HK-2 (cell line): Measurements from ENCODE around the gene OCIAD1.
"Not testable (repeated sequence)": the region's sequence is repeated elsewhere in the genome, so short reads cannot be mapped to it uniquely, and the experiment has no call there.

Experiments used
- DNase-seq: peaks from one replicate; pipeline ENCODE4 v3.0.0-alpha.2; 2018; ENCODE audit not compliant: unreplicated experiment

Gene OCIAD1

DNA sequence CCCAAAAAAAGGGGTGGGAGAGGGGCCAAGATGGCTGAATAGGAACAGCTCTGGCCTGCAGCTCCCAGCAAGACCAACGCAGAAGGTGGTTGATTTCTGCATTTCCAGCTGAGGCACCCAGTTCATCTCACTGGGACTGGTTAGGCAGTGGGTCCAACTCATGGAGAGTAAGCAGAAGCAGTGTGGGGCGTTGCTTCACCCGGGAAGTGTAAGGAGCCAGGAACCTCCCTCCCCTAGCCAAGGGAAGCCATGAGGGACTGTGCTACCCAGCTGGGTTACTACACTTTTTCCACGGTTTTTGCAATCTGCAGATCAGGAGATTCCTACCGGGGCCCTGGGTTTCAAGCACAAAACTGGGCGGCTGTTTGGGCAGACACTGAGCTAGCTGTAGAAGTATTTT, 13.9 kb upstream of the OCIAD1 start:
- DNase-seq = no peak

DNA sequence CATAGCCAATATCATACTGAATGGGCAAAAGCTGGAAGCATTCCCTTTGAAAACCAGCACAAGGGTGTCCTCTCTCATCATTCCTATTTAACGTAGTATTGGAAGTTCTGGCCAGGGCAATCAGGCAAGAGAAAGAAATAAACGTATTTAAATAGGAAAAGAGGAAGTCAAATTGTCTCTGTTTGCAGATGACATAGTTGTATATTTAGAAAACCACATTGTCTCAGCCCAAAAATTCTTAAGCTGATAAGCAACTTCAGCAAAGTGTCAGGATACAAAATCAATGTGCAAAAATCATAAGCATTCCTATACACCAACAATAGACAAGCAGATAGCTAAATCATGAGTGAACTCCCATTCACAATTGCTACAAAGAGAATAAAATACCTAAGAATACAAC, 9.5 kb upstream of the OCIAD1 start:
- not testable (repeated sequence) for DNase-seq

DNA sequence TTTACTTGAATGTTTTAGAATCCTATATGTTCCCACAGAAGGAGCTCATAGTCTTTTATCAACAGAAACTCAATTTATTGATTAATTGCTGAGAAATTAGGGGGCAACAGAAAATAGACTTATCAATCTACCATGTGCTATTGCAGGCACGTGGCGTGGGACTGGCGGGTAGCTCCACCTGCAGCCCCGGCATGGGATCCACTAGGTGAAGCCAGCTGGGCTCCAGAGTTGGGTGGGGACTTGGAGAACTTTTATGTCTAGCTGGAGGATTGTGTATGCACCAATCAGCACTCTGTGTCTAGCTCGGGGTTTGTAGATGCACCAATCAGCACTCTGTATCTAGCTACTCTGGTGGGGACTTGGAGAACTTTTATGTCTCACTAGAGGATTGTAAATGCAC, 3.3 kb upstream of the OCIAD1 start:
- no peak for DNase-seq

DNA sequence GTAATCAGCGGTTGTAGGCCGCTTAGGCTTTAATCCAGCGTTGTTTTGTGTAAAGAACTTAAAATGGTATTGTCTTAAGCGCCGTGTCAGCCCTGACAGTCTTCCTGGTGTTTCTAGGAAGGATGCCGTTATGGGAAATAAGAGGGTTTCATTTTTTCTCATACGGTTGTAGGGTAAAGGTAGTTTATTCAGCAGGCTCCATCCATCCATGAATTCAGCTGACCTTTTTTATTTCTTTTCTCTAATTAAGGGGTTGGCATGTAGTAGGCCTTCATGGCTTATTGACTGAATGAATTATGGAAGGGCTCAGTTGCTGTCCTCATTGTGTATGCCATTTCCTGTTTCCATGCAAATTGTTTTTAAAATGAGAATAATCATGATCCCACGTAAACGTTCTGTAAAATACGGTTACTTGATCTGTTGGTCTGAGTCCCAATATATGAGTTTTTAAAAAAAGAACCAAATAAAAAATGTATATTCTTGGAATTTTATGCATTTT, 693 bp downstream of the OCIAD1 start:
- no peak for DNase-seq

DNA sequence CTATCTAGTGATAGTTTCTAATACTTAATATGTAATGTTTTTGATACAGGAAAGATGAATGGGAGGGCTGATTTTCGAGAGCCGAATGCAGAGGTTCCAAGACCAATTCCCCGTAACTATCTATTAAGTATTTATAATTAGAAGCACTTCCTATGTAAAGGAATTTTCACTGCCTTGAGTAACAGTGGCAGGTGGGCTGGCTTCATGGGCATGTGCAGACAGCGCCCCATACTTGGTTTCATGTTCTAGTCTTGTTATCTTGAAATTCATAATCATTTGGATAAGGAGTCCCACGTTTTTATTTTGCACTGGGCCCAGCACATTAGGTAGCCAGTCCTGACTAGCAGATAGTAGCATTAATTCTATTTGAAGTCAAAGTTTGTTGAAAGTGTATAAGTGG, 1.7 kb downstream of the OCIAD1 start:
- DNase-seq = no peak

DNA sequence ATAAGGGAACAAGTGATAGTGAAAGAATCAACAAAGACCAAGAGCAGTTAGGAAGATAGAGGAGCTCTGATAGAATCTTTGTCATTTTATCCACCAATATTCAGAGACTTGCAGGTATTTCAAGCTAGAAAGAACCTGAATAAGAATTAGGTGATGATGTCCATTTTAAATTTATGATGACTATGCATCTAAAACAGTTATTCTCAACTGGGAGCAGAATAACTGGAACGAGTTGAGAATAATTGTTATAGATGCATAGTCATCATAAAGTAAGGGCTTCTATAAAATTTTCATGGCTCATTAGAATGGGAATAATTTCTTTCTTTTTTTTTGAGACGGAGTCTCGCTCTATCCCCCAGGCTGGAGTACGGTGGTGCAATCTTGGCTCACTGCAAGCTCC, 5.8 kb downstream of the OCIAD1 start:
- DNase-seq = no peak

DNA sequence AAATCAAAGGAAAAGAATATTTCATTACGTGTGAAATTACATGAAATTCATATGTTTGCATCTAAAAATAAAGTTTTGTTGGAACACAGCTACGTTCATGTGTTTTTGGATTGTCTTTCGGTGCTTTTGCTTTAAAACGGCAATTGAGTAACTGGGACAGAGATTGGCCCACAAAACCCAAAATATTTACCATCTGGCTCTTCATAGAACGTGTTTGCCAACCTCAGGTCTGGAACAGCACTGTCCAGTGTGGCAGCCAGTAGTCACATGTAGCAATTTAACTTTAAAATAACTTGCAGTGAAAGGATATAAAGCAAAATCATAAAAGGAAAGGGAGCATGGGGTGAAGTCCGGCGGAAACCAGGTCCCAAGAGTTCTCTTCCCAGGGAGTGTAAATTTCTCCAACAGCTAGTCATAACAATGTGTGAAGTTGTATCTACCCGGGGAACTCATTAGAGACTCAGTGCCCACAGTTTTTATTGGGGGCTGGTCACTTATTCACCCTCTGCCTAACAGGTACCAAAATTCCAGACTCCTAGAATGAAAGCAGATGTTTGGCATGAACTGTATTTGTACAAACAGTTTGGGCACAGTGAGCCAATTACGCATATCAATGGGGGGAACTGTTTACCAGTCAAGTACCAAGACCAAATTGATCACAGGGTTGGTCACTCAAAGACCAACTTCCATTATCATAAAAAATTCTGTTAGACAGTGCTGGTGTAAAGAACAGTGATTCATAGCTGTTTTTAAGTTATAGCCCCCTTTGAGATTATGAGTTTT, 10.3 kb downstream of the OCIAD1 start:
- DNase-seq = no peak

DNA sequence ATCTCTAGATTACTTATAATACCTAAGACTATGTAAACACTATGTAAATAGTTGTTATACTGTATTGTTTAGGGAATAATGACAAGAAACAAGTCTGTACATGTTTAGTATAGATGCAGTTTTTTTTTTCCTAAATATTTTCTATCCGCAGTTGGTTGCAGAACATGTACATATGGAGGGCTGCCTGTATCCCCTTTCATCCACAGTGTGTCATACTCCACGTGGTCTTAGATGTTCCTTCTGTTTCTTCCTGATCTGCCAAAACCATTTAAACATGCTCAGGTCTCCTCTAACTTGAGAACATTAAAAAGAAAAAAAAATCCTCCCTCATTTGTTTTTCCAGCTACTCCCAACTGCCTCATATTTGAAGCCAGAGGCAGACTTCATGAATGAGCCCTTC, 14.0 kb downstream of the OCIAD1 start:
- DNase-seq = no peak

DNA sequence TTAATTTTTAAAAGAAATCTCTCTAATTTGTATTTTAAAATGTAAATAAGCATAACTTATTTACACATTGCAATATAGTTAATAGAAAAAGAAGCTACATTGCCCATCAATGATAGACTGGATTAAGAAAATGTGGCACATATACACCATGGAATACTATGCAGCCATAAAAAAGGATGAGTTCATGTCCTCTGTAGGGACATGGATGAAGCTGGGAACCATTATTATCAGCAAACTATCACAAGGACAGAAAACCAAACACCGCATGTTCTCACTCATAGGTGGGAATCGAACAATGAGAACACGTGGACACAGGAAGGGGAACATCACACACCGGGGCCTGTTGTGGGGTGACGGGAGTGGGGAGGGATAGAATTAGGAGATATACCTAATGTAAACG, 17.9 kb downstream of the OCIAD1 start:
- not testable (repeated sequence) for DNase-seq

DNA sequence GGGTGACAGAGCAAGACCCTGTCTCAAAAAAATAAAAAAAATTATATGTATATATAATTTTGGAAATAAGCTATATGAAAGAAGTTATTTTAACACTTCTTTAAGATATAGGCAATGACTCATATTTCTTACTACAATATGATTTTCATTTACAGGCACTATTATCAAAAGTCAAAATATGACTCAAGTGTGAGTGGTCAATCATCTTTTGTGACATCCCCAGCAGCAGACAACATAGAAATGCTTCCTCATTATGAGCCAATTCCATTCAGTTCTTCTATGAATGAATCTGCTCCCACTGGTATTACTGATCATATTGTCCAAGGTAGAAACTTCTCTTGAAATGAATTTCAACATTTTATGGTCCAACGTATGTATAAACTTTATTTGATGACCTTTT, 20.8 kb downstream of the OCIAD1 start:
- no peak for DNase-seq

DNA sequence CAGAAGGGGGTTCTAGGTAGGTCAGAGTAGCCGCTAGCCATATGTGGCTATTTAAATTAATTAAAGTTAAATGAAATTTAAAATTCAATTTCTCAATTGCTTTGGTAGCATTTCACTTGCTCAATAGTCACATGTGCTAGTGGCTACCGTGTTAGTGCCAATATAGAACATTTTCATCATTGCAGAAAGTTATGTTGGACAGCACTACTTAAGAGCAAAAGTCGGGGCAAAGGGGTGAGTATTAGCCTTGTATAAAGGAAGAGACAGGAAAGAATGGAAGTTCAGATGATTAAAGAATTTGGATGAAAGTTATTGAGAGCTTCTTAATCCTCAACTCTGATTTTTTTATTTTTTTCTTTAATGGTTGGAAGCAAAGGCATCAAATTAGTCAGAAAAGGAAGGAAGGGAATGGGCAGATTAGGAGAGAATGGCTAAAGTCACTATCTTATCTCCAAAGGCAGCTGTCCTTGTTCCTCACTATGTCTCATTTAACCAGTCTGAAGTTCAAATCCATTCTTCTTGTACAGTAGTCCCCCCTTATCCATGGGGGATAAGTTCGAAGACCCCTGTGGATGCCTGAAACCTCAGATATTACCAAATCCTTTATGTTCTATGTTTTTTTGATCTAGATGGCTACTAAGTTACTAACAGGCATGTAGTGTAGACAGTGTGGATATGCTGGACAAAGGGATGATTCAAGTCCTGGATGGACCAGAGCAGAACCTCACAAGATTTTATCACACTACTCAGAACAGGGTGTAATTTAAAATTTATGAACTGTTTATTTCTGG, 22.9 kb downstream of the OCIAD1 start:
- no peak for DNase-seq

DNA sequence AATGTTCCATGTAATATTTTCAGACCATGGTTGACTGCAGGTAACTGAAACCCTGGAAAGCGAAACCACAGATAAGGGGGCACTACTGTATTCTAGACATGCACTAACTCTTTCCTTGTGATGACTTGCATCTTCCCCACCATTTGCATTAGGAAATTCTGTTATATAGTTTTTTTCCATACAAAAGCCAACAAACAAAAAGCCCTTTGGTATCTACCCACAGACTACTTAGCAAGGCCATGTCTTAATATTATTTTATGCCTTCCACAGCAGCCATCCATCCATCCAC, 23.5 kb downstream of the OCIAD1 start:
- DNase-seq = no peak

DNA sequence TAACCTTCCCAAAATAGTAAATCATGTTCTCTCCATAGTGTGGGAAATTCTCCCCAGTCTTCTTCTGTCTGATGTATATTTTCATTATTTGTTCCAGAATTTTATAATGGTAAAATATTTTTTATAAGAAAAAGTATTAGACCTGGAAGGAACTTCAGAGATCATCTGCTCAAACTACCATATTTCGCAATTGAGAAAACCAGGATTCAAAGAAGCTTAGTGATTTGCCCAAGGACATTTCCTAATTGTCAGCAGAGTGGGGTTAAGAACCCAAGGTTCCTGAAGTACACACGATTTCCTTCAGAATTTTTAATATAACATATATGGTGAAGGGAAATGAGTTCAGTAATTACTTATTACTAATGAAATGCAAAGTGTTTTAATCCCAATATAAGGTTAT, 24.1 kb downstream of the OCIAD1 start:
- no peak for DNase-seq

DNA sequence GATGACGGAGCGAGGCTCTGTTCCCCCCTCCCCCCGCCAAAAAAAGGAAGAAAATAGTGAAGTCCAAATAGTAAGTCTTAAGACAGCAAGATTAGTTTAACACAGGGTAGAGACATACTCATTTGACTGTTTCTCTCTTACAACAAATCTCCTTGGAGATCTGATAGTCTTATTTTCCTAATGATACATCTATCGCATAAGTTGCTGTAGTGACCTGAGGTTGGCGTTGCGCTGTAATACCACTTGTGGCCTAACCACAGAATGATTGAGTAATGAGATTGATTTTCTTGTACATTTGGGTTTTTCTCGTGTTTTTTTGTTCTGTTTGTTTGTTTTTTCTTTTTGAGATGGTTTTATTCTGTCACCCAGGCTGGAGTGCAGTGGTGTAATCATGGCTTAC, 27.2 kb downstream of the OCIAD1 start:
- DNase-seq = no peak

DNA sequence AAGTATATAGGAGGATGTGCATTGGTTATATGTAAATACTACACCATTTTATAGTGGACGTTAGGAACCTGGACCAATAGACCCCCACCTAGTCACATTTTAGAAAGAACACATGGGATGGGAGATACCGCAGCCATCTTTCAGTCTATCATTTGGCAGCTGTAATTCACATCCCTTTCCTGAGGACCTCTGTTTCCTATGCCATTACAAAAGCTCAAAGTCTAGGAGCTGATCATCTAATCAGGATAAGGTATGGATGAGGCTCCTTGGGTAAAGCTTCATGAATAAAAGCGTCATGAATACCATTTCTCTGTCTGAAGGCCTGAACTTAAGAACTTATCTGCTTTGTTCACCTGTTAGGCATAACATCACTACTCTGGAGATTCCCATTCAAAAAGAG, 31.1 kb downstream of the OCIAD1 start:
- DNase-seq = no peak

DNA sequence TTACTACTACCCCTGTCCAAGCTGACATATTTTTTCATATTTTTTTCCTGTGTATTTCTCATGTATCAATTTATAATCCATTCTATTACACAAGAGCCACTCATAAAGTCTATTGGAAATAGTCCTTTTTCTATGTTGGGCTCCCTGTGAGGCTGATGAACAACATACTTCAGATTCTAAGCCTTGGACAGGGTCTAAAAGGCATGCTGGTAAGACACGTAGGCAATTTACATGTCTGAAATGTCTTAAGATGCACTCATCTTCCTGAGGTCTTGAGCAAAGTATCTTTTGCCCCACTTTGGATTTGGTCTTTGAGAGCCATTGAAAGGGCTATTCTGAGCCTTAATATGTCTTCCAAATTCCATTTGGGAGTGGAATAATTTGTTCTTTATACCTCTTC, 31.8 kb downstream of the OCIAD1 start:
- no peak for DNase-seq

DNA sequence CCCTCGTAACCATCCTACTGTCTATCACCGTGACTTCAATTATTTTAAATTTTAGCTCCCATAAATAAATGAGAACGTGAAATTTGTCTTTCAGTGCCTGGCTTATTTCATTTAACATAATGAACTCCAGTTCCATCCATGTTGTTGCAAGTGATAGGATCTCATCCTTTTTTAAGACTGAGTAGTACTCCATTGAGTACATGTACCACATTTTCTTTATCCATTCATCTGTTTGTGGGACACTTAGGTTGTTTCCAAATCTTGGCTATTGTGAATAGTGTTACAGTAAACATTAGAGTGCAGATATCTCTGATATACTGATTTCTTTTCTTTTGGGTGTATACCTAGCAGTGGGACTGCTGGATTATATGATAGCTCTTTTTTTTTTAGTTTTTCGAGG, 32.8 kb downstream of the OCIAD1 start:
- DNase-seq = no peak

DNA sequence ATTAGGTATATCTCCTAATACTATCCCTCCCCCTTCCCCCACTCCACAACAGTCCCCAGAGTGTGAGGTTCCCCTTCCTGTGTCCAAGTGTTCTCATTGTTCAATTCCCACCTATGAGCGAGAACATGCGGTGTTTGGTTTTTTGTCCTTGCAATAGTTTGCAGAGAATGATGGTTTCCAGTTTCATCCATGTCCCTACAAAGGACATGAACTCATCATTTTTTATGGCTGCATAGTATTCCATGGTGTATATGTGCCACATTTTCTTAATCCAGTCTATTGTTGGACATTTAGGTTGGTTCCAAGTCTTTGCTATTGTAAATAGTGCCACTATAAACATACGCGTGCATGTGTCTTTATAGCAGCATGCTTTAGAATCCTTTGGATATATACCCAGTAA, 33.8 kb downstream of the OCIAD1 start:
- not testable (repeated sequence) for DNase-seq

DNA sequence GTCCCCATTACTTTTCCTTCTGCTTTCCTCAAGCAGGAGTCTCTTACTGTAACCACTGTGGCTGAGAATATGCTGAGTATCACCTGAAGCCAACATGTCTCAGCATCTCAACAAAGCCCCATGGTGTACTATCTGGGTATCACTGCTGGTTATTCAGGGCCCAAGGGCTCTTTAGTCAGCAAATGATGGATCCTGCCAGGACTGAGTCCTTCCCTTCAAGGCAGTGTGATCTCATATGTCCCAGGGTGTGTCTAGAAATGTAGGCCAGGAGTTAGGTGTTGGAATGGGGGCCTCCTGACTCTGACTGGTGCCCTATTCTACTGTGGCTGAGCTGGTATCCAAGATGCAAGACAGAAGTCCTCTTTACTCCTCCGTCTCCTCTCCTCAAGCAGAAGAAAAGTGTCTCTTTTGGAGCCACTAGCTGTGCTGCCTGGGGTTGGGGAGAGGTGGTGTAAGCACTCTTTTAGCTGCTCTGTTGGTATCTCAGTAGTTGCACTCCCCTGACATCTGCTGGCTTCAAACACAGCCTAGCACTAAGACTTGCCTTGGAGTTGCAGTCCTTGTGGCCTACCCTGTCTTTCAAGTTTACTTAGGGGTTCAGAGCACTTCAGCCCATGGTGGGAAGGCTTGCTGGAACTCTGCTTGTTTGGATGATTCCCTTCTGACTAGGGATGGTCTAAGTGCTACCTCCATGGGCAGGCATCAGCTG, 47.1 kb downstream of the OCIAD1 start:
- no peak for DNase-seq

DNA sequence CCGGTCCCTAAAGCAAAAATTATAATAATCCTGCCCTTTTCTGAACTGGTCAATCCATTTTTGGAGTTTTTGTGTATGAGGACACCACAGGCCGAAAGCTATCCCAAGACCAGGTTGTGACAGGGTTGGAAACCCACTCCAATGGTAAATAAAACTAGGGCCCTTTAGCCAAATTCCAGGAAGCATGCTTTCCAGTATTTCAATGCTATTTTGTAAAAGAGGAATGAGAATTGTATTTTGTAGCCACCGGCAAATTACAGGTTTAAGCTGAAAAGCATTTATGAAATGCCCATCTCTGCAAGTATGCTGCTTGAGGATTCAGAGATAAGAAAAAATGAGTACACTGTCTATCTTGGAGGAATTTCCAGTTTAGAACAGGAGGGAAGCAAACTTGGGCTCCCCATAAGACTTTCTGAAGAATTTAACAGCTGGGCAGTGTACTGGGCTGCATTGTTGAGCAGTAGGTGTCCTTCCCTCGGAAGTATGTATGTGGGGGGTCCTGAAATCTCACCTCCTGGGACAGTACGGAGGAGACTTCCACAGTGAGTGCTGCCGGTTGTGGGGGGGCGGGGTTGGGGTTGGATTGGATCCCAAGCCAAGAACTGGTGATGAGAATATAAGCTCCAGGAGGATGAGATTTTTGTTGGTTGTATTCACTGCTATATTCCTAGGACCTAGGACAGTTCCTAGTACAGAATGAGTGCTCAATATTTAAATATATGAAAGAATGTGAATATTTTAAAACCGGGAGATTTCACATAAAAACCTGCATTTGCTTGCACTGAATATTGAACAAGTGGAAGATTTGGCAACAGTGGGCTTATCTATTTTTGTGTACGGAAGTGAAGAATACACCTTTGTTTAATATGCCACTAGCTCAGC, 48.9 kb downstream of the OCIAD1 start:
- DNase-seq = no peak

DNA sequence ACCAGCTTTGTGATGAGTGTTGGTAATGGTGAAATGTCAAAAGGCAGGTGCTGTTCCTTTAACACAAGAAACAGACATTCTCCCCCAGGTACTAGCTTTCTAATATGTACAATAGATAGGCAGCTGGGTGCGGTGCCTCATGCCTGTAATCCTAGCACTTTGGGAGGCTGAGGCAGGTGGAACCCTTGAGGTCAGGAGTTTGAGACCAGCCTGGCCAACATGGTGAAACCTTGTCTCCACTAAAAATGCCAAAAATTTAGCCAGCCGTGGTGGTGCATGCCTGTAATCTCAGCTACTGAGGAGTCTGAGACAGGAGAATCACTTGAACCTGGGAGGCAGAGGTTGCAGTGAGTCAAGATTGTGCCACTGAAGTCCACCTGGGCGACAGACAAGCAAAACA, 50.8 kb downstream of the OCIAD1 start:
- DNase-seq = not testable (repeated sequence)

DNA sequence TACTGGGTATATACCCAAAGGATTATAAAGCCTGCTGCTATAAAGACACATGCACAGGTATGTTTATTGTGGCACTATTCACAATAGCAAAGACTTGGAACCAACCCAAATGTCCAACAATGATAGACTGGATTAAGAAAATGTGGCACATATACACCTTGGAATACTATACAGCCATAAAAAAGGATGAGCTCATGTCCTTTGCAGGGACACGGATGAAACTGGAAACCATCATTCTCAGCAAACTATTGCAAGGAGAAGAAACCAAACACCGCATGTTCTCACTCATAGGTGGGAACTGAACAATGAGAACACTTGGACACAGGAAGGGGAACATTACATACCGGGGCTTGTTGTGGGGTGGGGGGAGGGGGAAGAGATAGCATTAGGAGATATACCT, 58.9 kb downstream of the OCIAD1 start:
- not testable (repeated sequence) for DNase-seq
